GM10847 (cell line): Measurements from ENCODE around the gene SIDT2.

Experiments used
- POLR2A ChIP-seq: IDR thresholded peaks from 2 replicates; pipeline ENCODE4 v1.6.1; 2011; ENCODE audit not compliant: insufficient read length; ENCODE audit errors: extremely low read depth

SIDT2 gene

DNA sequence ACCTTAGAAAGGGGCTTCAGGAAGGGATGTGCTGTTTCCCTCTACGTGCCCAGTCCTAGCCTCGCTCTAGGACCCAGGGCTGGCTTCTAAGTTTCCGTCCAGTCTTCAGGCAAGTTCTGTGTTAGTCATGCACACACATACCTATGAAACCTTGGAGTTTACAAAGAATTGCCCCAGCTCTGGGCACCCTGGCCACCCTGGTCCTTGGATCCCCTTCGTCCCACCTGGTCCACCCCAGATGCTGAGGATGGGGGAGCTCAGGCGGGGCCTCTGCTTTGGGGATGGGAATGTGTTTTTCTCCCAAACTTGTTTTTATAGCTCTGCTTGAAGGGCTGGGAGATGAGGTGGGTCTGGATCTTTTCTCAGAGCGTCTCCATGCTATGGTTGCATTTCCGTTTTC, 18.5 kb downstream of the SIDT2 start:
- TF ChIP-seq POLR2A: no peak

GRCh38 chr11:117197516-117198456, 19.2 kb downstream of the SIDT2 start:
- TF ChIP-seq POLR2A: no peak

GRCh38 chr11:117198613-117199012, 20.1 kb downstream of the SIDT2 start:
- no peak for TF ChIP-seq POLR2A

DNA sequence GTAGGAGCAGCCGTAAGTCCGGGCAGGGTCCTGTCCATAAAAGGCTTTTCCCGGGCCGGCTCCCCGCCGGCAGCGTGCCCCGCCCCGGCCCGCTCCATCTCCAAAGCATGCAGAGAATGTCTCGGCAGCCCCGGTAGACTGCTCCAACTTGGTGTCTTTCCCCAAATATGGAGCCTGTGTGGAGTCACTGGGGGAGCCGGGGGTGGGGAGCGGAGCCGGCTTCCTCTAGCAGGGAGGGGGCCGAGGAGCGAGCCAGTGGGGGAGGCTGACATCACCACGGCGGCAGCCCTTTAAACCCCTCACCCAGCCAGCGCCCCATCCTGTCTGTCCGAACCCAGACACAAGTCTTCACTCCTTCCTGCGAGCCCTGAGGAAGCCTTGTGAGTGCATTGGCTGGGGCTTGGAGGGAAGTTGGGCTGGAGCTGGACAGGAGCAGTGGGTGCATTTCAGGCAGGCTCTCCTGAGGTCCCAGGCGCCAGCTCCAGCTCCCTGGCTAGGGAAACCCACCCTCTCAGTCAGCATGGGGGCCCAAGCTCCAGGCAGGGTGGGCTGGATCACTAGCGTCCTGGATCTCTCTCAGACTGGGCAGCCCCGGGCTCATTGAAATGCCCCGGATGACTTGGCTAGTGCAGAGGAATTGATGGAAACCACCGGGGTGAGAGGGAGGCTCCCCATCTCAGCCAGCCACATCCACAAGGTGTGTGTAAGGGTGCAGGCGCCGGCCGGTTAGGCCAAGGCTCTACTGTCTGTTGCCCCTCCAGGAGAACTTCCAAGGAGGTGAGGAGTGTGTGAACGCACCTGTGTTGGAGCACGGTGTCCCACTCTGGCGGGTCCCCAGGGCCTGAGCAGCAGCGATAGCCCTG, 20.7 kb downstream of the SIDT2 start, which contains the start of gene TAGLN:
TSS of gene TAGLN (plus strand) at position 318 of the 863 bp plus-strand sequence. CDS start 3,644 bp downstream, outside the sequence.
- no peak for TF ChIP-seq POLR2A

DNA sequence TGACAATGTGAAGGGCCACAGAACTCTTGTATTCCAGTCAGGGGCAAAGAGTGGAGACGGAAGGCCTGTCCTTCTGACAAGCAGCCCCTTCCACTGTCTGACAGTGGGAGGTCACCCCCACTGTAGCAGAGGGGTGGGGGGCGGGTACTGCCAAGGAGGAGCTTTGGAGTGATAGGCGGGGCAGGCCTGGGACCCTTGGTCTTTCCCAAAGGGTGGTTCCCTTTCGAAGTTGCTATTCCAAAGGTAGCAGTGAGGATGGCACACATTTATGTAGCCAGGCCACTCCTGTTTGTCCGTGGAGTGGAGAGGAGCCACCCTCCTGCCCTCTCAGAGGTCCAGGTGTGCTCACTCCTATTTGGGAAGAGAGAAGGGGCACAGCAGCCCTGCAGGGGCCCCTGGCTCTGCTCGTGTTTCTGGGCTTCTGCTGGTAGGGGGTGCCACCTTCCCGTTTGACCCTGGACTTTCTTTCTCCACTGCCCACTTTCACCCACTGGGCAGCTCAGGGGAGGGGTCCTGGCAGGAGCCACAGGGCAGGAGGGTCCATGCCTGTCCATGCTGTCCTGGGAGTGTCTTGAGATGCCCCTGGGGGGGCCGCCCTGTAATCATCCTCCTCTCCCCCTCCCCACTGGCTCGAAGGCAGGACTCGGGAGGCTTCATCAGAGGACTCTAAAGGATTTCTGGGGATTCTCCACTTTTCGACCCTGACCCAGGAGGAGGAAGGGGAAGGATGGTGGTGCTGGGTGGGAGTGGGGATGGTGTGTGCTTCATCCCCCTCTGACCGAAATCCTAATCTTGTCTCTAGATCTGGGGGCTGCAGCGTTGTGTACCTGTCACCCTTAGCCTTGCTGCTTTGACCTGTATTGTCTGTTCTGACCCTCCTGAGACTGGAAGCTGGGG, 21.6 kb downstream of the SIDT2 start:
- no peak for TF ChIP-seq POLR2A

- no peak for TF ChIP-seq POLR2A
These were observed 22.5 kb downstream of the SIDT2 start for GRCh38 chr11:117200813-117201657.

DNA sequence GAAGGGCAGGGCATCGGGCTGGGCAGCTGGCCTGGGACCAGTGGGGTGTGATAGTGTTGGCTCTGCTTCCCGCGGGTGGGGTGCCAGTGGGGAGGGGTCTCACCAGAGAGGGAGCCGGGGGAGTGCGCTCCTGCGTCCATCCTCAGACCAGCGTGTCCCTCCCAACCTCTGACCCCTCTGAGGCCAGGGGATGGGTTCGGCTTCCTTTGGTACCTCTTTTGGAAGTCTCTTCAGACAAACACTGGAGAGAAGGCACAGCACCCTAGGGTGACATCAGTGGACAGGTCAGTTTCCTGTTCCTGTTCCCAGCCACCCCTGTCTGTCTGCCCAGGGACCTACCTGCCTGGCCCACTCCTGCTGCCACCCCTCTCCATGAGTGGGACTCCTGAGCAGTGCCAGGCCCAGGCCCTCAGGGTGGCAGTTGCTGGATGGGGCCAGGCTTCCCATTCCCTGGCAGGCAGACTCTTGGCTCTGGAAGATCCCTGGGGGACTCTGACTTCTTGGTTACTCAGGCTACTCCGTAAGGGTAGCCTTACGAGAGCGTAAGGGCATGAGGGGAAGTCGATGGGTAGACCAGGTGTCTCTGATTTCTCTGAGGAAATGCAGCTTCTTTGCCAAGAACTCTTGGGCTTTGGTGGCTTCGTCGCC, 23.2 kb downstream of the SIDT2 start:
- TF ChIP-seq POLR2A: no peak

- TF ChIP-seq POLR2A: no peak
These were observed 24.0 kb downstream of the SIDT2 start for GRCh38 chr11:117202386-117203068.

- no peak for TF ChIP-seq POLR2A
These were observed 24.5 kb downstream of the SIDT2 start for GRCh38 chr11:117203069-117203407.

GRCh38 chr11:117204283-117205080, 25.9 kb downstream of the SIDT2 start:
- no peak for TF ChIP-seq POLR2A

- TF ChIP-seq POLR2A: no peak
These were observed 26.8 kb downstream of the SIDT2 start for GRCh38 chr11:117205211-117205818.

GRCh38 chr11:117210620-117211019, 32.1 kb downstream of the SIDT2 start:
- no peak for TF ChIP-seq POLR2A
